ENCODE results near the gene S100A8. TPM values are rescaled to one million over a fixed set of nuclear protein-coding genes. Genes with fewer than 3 reads are reported as not detected.

Gene S100A8
- total RNA-seq, 2 donors from 2014 or later = 1.5 to 5.6 TPM

DNA sequence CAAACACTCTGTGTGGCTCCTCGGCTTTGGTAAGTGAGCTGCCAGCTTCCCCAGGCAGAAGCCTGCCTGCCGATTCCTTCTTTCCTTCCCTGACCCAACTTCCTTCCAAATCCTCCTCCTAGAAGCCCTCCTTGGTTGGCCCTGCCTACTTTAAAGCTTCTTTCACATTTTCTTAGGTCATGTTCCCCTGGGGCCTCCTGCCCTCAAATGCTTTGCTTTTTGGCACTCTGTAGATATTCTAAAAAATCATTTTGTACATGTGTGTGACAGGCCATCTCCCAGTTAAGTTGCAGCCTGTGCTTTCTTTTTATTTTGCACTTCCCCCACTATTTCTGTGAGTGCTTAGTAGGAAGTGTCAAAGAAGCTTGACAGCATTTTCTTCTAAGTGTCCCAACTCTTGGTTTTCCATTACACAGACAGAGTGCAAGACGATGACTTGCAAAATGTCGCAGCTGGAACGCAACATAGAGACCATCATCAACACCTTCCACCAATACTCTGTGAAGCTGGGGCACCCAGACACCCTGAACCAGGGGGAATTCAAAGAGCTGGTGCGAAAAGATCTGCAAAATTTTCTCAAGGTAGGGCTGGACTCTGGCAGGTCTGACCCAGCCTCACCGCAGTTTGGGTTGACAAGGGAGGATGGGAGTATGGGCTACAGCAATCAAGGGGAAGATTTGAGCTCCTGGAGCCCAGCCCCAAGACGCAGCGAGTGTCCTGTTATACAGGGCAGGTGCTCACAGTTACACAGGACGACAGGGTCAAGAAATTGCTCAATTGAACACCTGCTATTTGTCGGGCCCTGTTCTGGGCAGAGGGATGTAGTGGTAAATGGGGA lies 32.8 kb downstream of the S100A8 start, which contains the start of gene S100A9:
Gene S100A9, plus strand, starts transcription at position 2 of the 838 bp plus-strand sequence. Its CDS starts 430 bp downstream, at position 432.
- H3K4me3 ChIP-seq = no peak within 1 kb of the TSS
- H3K36me3 ChIP-seq = no peaks in the 10 kb centered on the region
- WGBS = 75% methylated on average over 11 of the region's 11 CpGs
- peak within 1 kb of the TSS in 1 of 2 donors; percentile 7 for H3K27ac ChIP-seq
- intact Hi-C loops (cut with DNase I) = no loop called here
- H3K27me3 ChIP-seq (replicated peaks; ENCODE audit: insufficient read depth) = no peaks in the 10 kb centered on the region
- DNase-seq (ENCODE audit: low spot score) = no peak
- TF ChIP-seq, protein P1, sequence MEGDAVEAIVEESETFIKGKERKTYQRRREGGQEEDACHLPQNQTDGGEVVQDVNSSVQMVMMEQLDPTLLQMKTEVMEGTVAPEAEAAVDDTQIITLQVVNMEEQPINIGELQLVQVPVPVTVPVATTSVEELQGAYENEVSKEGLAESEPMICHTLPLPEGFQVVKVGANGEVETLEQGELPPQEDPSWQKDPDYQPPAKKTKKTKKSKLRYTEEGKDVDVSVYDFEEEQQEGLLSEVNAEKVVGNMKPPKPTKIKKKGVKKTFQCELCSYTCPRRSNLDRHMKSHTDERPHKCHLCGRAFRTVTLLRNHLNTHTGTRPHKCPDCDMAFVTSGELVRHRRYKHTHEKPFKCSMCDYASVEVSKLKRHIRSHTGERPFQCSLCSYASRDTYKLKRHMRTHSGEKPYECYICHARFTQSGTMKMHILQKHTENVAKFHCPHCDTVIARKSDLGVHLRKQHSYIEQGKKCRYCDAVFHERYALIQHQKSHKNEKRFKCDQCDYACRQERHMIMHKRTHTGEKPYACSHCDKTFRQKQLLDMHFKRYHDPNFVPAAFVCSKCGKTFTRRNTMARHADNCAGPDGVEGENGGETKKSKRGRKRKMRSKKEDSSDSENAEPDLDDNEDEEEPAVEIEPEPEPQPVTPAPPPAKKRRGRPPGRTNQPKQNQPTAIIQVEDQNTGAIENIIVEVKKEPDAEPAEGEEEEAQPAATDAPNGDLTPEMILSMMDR (IDR thresholded peaks at IDR 0.05) = no peak
- TF ChIP-seq POLR2AphosphoS5 (IDR thresholded peaks at IDR 0.05) (no peak), POLR2A (IDR thresholded peaks at IDR 0.05) (no peak)
- H3K9me3 ChIP-seq = no peaks in the 10 kb centered on the region
- H3K4me1 ChIP-seq (replicated peaks) = no peaks in the 10 kb centered on the region

DNA sequence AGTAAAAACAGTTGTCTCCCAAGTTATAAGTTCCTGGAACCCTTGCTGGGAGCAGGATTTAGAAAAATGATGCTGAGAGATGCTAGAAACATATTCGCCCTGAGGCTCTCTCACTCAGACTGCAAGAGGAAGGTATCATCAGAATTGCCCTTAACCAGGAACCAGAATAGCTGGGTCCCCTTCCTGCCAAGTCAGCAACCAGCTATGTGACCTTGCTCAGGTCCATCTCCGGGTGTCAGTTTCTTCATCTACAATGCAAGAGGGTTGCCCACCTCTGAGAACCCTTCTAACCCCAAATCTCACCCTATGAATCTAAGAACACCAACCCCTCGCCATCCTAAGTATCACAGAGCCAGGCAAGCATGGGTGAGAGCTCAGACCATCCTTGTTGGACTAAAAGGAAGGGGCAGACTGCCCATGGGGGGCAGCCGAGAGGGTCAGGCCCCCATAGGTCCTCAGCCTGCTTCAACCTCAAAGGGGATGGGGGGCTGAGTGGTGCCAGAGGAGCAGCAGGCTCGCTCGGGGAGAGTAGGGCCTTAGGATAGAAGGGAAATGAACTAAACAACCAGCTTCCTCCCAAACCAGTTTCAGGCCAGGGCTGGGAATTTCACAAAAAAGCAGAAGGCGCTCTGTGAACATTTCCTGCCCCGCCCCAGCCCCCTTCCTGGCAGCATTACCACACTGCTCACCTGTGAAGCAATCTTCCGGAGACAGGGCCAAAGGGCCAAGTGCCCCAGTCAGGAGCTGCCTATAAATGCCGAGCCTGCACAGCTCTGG lies 33.6 kb downstream of the S100A8 start:
- Histone ChIP-seq H3K27ac (peak overlapping the region in 1 of 2 donors; percentile 7), H3K9me3 (no peaks in the 10 kb centered on the region), H3K36me3 (no peaks in the 10 kb centered on the region), H3K4me1 (replicated peaks) (no peaks in the 10 kb centered on the region), H3K4me3 (no peak overlapping the region), H3K27me3 (replicated peaks; ENCODE audit: insufficient read depth) (no peaks in the 10 kb centered on the region)
- DNase-seq (ENCODE audit: low spot score) = peak; percentile 72
- intact Hi-C loops (cut with DNase I) = no loop called here
- WGBS = 68% methylated on average over 8 of the region's 10 CpGs
- peak; percentile 67 for TF ChIP-seq POLR2AphosphoS5 (IDR thresholded peaks at IDR 0.05)
- TF ChIP-seq, protein P1 (IDR thresholded peaks at IDR 0.05) = no peak
- no peak for TF ChIP-seq POLR2A (IDR thresholded peaks at IDR 0.05)

DNA sequence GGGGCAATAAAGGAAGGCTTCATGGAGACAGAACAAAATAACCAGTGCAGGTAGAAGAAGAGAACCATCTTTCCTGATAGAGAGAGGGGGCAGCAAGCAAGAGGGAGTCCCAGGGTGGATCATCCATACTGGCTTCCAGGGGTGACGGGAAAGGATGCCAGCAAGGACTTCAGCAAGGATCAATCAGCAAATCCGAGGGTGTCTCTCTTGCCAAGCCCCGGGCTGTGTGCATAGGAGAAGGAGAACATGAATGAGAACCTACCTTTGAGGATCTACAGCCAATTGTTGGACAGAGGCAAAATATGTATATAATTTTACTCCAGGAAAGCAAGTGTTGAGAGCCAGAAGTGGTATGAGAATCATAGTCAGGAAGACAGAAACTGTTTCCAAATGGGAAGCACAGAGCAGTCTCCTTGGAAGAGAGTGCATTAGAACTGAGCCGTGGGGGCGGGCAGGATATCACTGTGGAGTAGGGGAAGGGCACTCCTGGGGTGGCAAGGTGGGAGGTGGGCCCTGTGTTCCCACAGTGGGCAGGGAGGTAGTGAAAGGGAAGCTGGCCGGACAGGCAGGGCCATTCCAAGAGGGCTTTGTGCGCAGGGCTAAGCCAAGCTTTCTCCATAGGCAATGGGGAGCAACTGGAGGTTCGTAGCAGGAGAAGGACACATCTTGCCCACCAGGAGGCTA lies 34.3 kb downstream of the S100A8 start:
- DNase-seq (ENCODE audit: low spot score) = no peak
- Histone ChIP-seq H3K9me3 (no peaks in the 10 kb centered on the region), H3K36me3 (no peaks in the 10 kb centered on the region), H3K27ac (no peak overlapping the region), H3K4me3 (no peak overlapping the region), H3K27me3 (replicated peaks; ENCODE audit: insufficient read depth) (no peaks in the 10 kb centered on the region), H3K4me1 (replicated peaks) (no peaks in the 10 kb centered on the region)
- WGBS = 86% methylated on average over 8 of the region's 8 CpGs
- intact Hi-C loops (cut with DNase I) = no loop called here
- TF ChIP-seq, protein P1 (IDR thresholded peaks at IDR 0.05) = no peak
- TF ChIP-seq POLR2A (IDR thresholded peaks at IDR 0.05) (no peak), POLR2AphosphoS5 (IDR thresholded peaks at IDR 0.05) (no peak)

DNA sequence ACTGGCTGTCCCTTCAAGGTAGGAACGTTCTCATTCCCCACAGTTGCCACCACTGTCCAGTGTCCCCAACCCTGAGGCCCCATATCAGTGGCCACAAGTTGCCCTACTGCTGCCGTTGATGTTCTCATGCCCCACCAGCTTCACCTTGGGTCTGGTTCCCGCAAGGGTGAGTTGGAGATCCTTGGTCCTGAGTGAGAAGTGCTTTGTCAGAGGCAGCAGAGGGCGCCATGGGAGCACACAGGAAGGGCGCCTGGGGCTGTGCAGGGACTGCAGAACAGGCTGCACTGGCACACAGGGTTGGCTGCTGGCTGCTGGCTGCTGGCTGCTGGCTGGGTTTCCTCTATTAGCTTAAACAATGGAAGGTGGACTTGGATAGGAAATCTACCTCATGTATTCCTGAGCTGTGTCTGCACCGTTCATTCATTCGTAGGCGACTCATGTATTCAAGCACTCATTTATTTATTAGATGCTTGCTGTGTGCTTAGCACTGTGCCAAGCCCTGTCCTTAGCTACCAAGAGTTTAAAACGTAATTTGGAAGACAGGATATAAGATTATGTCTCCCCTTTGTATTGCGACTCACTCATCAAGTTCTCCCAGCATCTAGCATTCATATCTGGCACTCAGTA lies 35.3 kb downstream of the S100A8 start:
- Histone ChIP-seq H3K27me3 (replicated peaks; ENCODE audit: insufficient read depth) (no peaks in the 10 kb centered on the region), H3K4me3 (no peak overlapping the region), H3K9me3 (no peaks in the 10 kb centered on the region), H3K36me3 (no peaks in the 10 kb centered on the region), H3K27ac (no peak overlapping the region), H3K4me1 (replicated peaks) (no peaks in the 10 kb centered on the region)
- peak; percentile 18 for DNase-seq (ENCODE audit: low spot score)
- intact Hi-C loops (cut with DNase I) = no loop called here
- TF ChIP-seq POLR2AphosphoS5 (IDR thresholded peaks at IDR 0.05) = no peak
- TF ChIP-seq, protein P1 (IDR thresholded peaks at IDR 0.05) = peak in 1 of 4 experiments; percentile 62
- 55% methylated on average over 10 of the region's 10 CpGs for WGBS
